GM18519 (cell line): Measurements from ENCODE around the gene CCDC144A.
"Not testable (repeated sequence)": the region's sequence is repeated elsewhere in the genome, so short reads cannot be mapped to it uniquely, and the experiment has no call there.

Experiments used
- ATAC-seq: cut with Tn5 transposase; IDR thresholded peaks from one replicate; pipeline ENCODE4 v1.9.1; 2021; ENCODE audit warnings: mild to moderate bottlenecking, moderate library complexity; ENCODE audit not compliant: unreplicated experiment, low FRiP score

The CCDC144A gene

GRCh38 chr17:16751924-16752287, 61.9 kb downstream of the CCDC144A start:
- ATAC-seq = not testable (repeated sequence)

GRCh38 chr17:16757520-16757919, 67.5 kb downstream of the CCDC144A start:
- not testable (repeated sequence) for ATAC-seq

- ATAC-seq = not testable (repeated sequence)
Observed at GRCh38 chr17:16758177-16758576, 68.1 kb downstream of the CCDC144A start.

GRCh38 chr17:16768290-16769175, 78.5 kb downstream of the CCDC144A start:
- ATAC-seq = not testable (repeated sequence)

DNA sequence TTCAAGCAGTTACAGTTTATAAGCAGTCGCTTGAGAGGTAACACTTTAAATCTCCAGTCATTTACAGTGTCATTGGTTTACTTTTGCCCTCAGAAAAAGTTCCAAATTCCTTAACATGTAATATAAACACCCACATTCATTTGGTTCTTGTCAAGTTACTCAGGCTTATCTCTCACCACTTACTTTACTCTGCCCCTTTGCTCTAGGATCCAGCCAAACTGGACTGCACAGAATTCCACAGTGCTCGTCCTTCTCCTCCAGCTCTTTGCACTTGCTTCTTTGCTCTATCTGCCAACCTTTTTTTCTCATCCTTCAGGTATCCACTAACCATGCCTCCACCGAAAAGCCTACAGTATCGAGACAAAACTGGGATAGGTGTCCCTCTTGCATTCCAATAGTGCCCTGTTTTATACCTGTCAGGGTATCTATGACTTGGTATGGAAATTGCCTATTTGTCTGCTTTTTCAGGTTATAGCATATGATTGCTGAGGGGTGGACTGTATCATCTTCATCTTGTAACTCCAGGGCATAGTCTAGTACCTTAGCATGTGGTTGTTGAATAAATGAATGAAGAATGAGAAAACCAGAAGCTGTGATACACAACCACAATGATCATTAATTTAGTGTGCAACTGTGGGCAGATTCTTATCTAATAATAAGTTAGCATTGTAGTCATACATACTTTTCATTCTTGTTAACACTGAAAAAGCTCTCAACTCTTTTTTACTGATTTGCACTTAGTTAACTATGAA, 82.5 kb downstream of the CCDC144A start:
- not testable (repeated sequence) for ATAC-seq

DNA sequence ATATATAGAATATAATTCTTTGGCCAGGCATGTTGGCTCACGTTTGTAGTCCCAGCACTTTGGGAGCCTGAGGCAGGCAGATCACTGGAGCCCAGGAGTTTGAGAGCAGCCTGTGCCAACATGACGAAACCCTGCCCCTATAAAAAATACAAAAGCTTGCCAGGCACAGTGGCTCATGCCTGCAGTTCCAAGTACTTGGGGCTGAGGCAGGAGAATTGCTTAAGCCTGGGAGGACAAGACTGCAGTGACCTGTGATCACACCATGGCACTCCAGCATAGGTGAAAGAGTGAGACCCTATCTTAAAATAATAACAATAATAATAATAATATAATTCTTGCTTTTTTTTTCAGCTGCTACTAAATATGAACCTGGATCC, 83.1 kb downstream of the CCDC144A start:
- not testable (repeated sequence) for ATAC-seq

DNA sequence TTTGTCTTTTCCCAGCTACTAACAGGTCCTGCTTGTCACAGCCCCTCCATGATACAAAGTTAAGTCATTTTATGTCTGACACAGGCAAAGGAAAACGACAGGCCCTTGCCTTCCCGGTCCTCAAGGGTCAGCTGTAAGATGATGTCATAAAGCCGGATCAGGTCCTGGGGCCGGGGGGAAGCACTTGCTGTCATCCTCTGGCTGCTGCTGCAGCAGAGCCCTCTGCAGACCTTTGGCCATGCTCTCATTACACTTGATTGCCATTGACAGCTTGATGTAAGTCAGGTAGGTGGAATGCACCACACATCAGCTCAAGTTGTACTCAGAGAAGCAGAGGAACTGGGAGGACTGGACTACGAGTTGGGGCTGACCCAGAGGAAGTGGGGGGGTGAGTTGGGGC, 97.8 kb downstream of the CCDC144A start:
- not testable (repeated sequence) for ATAC-seq

DNA sequence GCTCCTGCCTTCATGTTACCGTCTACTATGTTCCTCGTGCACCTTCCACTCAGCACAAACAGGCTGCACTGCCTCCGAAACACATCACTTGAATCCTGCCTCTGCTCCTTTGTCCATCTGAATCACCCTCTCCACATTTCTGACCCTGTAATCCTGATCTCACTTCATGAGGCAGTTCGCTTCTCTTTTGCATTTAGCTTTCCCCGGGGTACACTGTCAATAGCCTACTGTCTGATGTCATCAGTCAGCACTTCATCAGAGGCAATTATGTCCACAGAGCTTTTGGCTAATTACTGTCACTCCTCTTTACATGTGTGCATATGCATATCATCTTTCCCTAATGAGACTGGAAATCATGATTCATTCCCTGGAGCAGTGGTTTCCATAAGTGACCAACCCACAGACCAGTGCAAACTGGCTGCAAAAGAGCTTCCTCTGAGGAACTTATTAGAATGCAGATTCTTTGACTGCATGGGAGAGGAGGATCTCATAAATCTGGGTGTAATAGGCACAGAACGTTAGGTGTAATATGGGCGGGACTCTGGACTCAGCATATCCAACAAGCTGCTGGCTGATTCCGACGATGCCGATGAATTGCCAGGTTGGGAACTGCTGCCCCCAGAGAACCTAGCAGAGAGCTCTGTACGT, 99.0 kb downstream of the CCDC144A start:
- not testable (repeated sequence) for ATAC-seq

DNA sequence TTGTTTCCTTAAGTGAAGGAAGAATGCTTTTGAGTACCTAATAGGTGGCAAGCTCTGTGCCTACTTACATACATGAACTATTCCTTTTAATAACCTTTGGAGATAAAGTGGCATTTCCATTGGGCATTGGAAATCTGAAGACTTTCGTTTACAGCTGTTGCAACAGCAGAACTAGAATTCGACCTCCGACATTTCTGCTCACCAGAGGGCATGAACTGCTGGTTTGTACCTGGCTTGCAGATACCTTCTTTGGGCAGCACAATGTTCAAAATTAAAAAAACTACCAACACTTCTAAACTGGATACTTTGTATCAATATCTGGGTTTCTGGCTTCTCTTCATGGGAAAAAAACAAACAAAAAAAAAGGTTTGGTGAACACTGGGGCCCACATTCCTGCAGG, 99.6 kb downstream of the CCDC144A start:
- ATAC-seq = not testable (repeated sequence)

DNA sequence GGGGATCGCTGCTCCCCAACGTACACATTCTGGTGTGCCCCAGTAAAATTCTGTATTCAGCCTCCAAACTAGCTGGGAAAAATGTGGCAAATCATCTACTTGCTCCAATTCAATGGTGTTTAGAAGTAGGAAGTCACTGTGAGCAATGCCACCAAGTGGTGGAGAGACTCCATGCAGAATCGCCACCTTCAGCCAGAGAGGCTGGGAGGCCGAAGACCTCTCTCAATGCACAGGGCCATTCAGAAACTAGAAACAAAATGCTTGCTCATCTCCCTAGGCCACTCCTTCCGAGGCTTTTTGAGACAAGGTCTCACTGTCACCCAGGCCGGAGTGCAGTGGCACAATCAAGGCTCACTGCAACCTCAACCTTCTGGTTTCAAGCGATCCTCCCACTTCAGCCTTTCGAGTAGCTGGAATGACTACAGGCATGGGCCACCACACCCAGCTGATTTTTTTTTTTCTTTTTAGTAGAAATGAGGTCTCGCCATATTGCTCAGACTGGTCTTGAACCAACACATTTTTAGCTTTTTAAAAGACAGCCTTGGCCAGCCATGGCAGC, 100.4 kb downstream of the CCDC144A start:
- not testable (repeated sequence) for ATAC-seq

DNA sequence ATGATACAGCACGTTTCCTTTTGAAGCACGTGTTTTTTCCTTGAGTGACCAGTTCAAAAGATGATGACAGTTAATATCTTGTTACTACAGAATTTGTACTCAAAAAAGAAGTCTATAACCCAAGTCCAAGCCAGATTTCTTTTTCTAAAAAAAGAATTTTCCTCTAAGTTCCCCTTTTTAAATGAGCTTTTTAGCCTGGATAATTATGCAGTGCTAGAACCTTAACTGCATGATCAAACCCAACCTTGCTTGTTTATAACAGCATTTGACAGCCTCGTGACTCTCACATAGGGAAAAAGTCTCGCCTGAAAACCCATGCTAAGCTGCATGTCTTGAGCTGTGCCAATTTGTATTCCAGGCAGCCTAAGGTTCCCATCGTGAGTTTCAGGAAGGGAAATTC, 104.2 kb downstream of the CCDC144A start:
- not testable (repeated sequence) for ATAC-seq

- ATAC-seq = not testable (repeated sequence)
Observed at GRCh38 chr17:16795894-16796293, 105.9 kb downstream of the CCDC144A start.

- ATAC-seq = not testable (repeated sequence)
Observed at GRCh38 chr17:16804851-16805250, 114.8 kb downstream of the CCDC144A start.

DNA sequence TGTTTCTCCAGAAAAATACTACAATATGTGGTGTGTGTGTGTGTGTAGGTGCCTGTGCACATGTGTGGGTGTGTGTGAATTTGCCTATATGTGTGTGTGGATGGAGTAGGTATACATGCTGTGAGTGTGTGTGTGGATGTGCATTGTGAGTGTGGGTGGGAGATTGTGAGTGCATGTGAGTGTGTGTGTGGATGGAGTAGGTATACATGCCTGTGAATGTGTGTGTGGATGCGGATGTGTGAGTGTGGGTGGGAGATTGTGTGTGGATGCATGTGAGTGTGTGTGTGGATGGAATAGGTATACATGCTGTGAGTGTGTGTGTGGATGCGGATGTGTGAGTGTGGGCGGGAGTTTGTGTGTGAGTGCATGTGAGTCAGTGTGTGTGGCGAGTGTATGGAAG, 116.6 kb downstream of the CCDC144A start:
- not testable (repeated sequence) for ATAC-seq

GRCh38 chr17:16807620-16808019, 117.6 kb downstream of the CCDC144A start:
- not testable (repeated sequence) for ATAC-seq

- ATAC-seq = not testable (repeated sequence)
Observed at GRCh38 chr17:16810236-16810635, 120.2 kb downstream of the CCDC144A start.

DNA sequence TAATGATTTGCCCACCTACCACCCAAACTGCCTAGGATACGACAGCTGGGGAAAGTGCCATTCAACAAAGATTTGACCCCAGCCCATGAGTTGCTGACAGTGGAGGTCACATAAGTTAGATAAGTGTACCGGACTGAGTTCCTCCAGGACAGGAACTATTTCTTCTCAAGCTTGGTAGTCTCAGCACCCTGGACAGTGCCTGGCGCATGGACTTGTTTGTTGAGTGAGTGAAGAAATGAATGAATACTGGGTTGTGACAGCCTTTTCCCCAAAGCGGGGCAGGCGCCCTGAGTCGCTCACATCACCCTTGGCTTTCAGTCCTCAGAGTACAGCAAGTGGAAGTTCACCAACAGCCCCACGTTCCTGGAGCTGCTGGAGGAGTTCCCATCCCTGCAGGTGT, 122.1 kb downstream of the CCDC144A start:
- not testable (repeated sequence) for ATAC-seq

GRCh38 chr17:16814439-16814838, 124.4 kb downstream of the CCDC144A start:
- ATAC-seq = no peak

DNA sequence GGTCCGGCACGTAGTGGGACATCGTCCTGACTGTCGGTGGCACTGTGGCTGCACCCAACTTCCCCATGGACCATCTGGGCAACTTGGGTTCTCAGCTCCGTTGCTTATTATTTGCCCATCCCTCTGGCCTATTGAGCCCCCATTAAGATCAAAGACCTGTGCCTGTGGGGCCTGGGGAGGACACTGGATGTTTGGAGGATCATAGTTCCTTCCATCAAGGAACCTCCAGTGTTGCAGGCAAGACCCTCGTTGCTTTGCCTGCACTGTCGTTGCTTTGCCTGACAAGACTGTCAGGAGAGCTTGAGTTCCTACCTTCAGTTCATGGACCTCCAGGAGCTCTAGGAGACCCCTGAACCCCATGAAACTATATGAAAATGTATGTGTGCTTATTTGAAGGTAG, 127.2 kb downstream of the CCDC144A start:
- no peak for ATAC-seq

DNA sequence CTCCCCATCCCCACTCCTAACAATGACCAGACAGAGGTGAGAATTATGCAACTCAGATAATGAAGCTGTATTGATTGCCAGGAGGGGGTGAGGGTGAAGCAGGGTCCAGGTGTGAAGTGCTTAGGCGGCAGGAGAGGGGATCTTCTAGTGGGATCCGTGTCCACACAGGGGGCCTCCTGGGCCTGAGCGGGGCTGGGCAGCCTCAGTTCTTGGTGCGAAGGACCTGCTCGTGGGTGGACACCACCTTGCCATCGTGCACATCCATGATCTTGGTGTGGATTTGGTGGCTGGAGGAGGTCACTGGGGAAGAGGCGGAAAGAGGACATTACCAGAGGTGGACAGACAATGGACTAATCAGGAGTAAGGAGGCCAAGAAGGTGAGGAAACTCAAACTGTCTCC, 127.9 kb downstream of the CCDC144A start:
- not testable (repeated sequence) for ATAC-seq

- ATAC-seq = no peak
Observed at GRCh38 chr17:16818340-16818739, 128.3 kb downstream of the CCDC144A start.
